ENCODE data around the gene TSFM.

TSFM gene

GRCh38 chr12:57750561-57751431 lies 31.8 kb upstream of the TSFM start:
- Histone ChIP-seq H3K9ac (ENCODE audit: low read depth, low read length) (peak overlapping the region; percentile 94), H3K4me1 (ENCODE audit: insufficient read depth, low read length) (peaks cover 12% of the 10 kb centered on the region), H3K9me3 (ENCODE audit: insufficient read depth, low read depth, low read length) (no peaks in the 10 kb centered on the region), H3K4me3 (ENCODE audit: low read length) (peak overlapping the region; percentile 87), H3K27ac (ENCODE audit: low read depth, low read length) (no peak overlapping the region; the same call in 1 of the 2 replicates), H3K27me3 (ENCODE audit: insufficient read depth, low read length) (peaks cover 22% of the 10 kb centered on the region), H3K36me3 (ENCODE audit: insufficient read depth, low read length) (peaks cover 48% of the 10 kb centered on the region)
- WGBS: 91% methylated on average over 15 of the region's 15 CpGs

- 10% methylated on average over 8 of the region's 8 CpGs for WGBS
- Histone ChIP-seq H3K36me3 (ENCODE audit: insufficient read depth, low read length) (peaks cover 42% of the 10 kb centered on the region), H3K27me3 (ENCODE audit: insufficient read depth, low read length) (peaks cover 28% of the 10 kb centered on the region), H3K4me1 (ENCODE audit: insufficient read depth, low read length) (peaks cover 17% of the 10 kb centered on the region), H3K9ac (ENCODE audit: low read depth, low read length) (peak overlapping the region; percentile 94), H3K27ac (ENCODE audit: low read depth, low read length) (peak overlapping the region; percentile 70; the same call in 1 of the 2 replicates), H3K9me3 (ENCODE audit: insufficient read depth, low read depth, low read length) (no peaks in the 10 kb centered on the region), H3K4me3 (ENCODE audit: low read length) (peak overlapping the region; percentile 87)
These were observed 31.2 kb upstream of the TSFM start for GRCh38 chr12:57751432-57751787.

GRCh38 chr12:57751788-57752667 lies 30.6 kb upstream of the TSFM start, which contains the start of gene CDK4:
CDK4 (minus strand) TSS chr12:57752310; CDS start chr12:57751717, 593 bp downstream.
- peaks cover 18% of the 10 kb centered on the region for H3K4me1 ChIP-seq (ENCODE audit: insufficient read depth, low read length)
- peak within 1 kb of the TSS; percentile 87 for H3K4me3 ChIP-seq (ENCODE audit: low read length)
- WGBS: under 1% methylated on average over 58 of the region's 58 CpGs
- H3K27ac ChIP-seq (ENCODE audit: low read depth, low read length): peak within 1 kb of the TSS; percentile 70
- peak within 1 kb of the TSS; percentile 94 for H3K9ac ChIP-seq (ENCODE audit: low read depth, low read length)
- H3K9me3 ChIP-seq (ENCODE audit: insufficient read depth, low read depth, low read length): no peaks in the 10 kb centered on the region
- peaks cover 36% of the 10 kb centered on the region for H3K36me3 ChIP-seq (ENCODE audit: insufficient read depth, low read length)
- peaks cover 35% of the 10 kb centered on the region for H3K27me3 ChIP-seq (ENCODE audit: insufficient read depth, low read length)

GRCh38 chr12:57752668-57753000 lies 30.0 kb upstream of the TSFM start:
- peaks cover 30% of the 10 kb centered on the region for H3K36me3 ChIP-seq (ENCODE audit: insufficient read depth, low read length)
- H3K27me3 ChIP-seq (ENCODE audit: insufficient read depth, low read length): peaks cover 41% of the 10 kb centered on the region
- no peak overlapping the region for H3K9ac ChIP-seq (ENCODE audit: low read depth, low read length)
- WGBS: 9% methylated on average over 4 of the region's 5 CpGs
- H3K4me1 ChIP-seq (ENCODE audit: insufficient read depth, low read length): peaks cover 18% of the 10 kb centered on the region
- H3K4me3 ChIP-seq (ENCODE audit: low read length): peak overlapping the region; percentile 37
- no peak overlapping the region for H3K27ac ChIP-seq (ENCODE audit: low read depth, low read length)
- no peaks in the 10 kb centered on the region for H3K9me3 ChIP-seq (ENCODE audit: insufficient read depth, low read depth, low read length)

- no peak overlapping the region for H3K27ac ChIP-seq (ENCODE audit: low read depth, low read length)
- no peaks in the 10 kb centered on the region for H3K9me3 ChIP-seq (ENCODE audit: insufficient read depth, low read depth, low read length)
- H3K36me3 ChIP-seq (ENCODE audit: insufficient read depth, low read length): peaks cover 19% of the 10 kb centered on the region
- peak overlapping the region; percentile 74 for H3K4me3 ChIP-seq (ENCODE audit: low read length)
- WGBS: 14% methylated on average over 1 of the region's 1 CpG
- peaks cover 18% of the 10 kb centered on the region for H3K4me1 ChIP-seq (ENCODE audit: insufficient read depth, low read length)
- H3K27me3 ChIP-seq (ENCODE audit: insufficient read depth, low read length): peaks cover 47% of the 10 kb centered on the region
- H3K9ac ChIP-seq (ENCODE audit: low read depth, low read length): no peak overlapping the region
These were observed 28.7 kb upstream of the TSFM start for GRCh38 chr12:57753756-57754337.

GRCh38 chr12:57754411-57755193 lies 28.0 kb upstream of the TSFM start, which contains the start of gene MARCHF9:
MARCHF9 (plus strand) TSS chr12:57755103; CDS start chr12:57755529, 426 bp downstream.
- Histone ChIP-seq H3K27me3 (ENCODE audit: insufficient read depth, low read length) (peaks cover 47% of the 10 kb centered on the region), H3K4me1 (ENCODE audit: insufficient read depth, low read length) (peaks cover 18% of the 10 kb centered on the region)

GRCh38 chr12:57755194-57755453 lies 27.5 kb upstream of the TSFM start:
- WGBS: under 1% methylated on average over 33 of the region's 34 CpGs
- peaks cover 9% of the 10 kb centered on the region for H3K36me3 ChIP-seq (ENCODE audit: insufficient read depth, low read length)
- peak overlapping the region; percentile 43 for H3K4me3 ChIP-seq (ENCODE audit: low read length)
- no peak overlapping the region for H3K9ac ChIP-seq (ENCODE audit: low read depth, low read length)
- no peak overlapping the region for H3K27ac ChIP-seq (ENCODE audit: low read depth, low read length)
- peaks cover 18% of the 10 kb centered on the region for H3K4me1 ChIP-seq (ENCODE audit: insufficient read depth, low read length)
- no peaks in the 10 kb centered on the region for H3K9me3 ChIP-seq (ENCODE audit: insufficient read depth, low read depth, low read length)
- H3K27me3 ChIP-seq (ENCODE audit: insufficient read depth, low read length): peaks cover 47% of the 10 kb centered on the region

More at GRCh38 chr12:57754411-57755193, 28.0 kb upstream of the TSFM start, which contains the start of gene MARCHF9:
- WGBS: under 1% methylated on average over 34 of the region's 41 CpGs
- H3K36me3 ChIP-seq (ENCODE audit: insufficient read depth, low read length): peaks cover 12% of the 10 kb centered on the region
- no peak within 1 kb of the TSS for H3K27ac ChIP-seq (ENCODE audit: low read depth, low read length)
- no peak within 1 kb of the TSS for H3K9ac ChIP-seq (ENCODE audit: low read depth, low read length)
- no peaks in the 10 kb centered on the region for H3K9me3 ChIP-seq (ENCODE audit: insufficient read depth, low read depth, low read length)
- H3K4me3 ChIP-seq (ENCODE audit: low read length): peak within 1 kb of the TSS; percentile 74

GRCh38 chr12:57755454-57756372 lies 26.9 kb upstream of the TSFM start:
- Histone ChIP-seq H3K4me1 (ENCODE audit: insufficient read depth, low read length) (peaks cover 18% of the 10 kb centered on the region), H3K4me3 (ENCODE audit: low read length) (peak overlapping the region; percentile 47), H3K27ac (ENCODE audit: low read depth, low read length) (no peak overlapping the region), H3K27me3 (ENCODE audit: insufficient read depth, low read length) (peaks cover 47% of the 10 kb centered on the region), H3K9me3 (ENCODE audit: insufficient read depth, low read depth, low read length) (no peaks in the 10 kb centered on the region), H3K36me3 (ENCODE audit: insufficient read depth, low read length) (peaks cover 4% of the 10 kb centered on the region), H3K9ac (ENCODE audit: low read depth, low read length) (no peak overlapping the region)
- under 1% methylated on average over 75 of the region's 76 CpGs for WGBS

- WGBS: 16% methylated on average over 16 of the region's 22 CpGs
- H3K9ac ChIP-seq (ENCODE audit: low read depth, low read length): no peak overlapping the region
- no peak overlapping the region for H3K27ac ChIP-seq (ENCODE audit: low read depth, low read length)
- H3K36me3 ChIP-seq (ENCODE audit: insufficient read depth, low read length): no peaks in the 10 kb centered on the region
- peaks cover 18% of the 10 kb centered on the region for H3K4me1 ChIP-seq (ENCODE audit: insufficient read depth, low read length)
- H3K27me3 ChIP-seq (ENCODE audit: insufficient read depth, low read length): peaks cover 47% of the 10 kb centered on the region
- no peaks in the 10 kb centered on the region for H3K9me3 ChIP-seq (ENCODE audit: insufficient read depth, low read depth, low read length)
- H3K4me3 ChIP-seq (ENCODE audit: low read length): peak overlapping the region; percentile 47
These were observed 25.9 kb upstream of the TSFM start for GRCh38 chr12:57756406-57757341.

Data from HUES64 (cell line).